Progenitor cell of endocrine pancreas (in vitro differentiated cells): Measurements from ENCODE around the gene SMPD3. TPM values are rescaled to one million over a fixed set of nuclear protein-coding genes. Genes with fewer than 3 reads are reported as not detected.

Experiments
- DNase-seq: peaks from one replicate; pipeline ENCODE4 v3.0.0; 2021; ENCODE audit warnings: low spot score; ENCODE audit not compliant: unreplicated experiment
- H3K27ac Mint-ChIP-seq: 2 replicates; pipeline ENCODE4 v1.8.0; 2021; ENCODE audit warnings: mild to moderate bottlenecking, moderate library complexity, mixed read lengths
- H3K27me3 Mint-ChIP-seq: 2 replicates; pipeline ENCODE4 v1.8.0; 2021; ENCODE audit warnings: mixed read lengths
- H3K36me3 Mint-ChIP-seq: 2 replicates; pipeline ENCODE4 v1.8.0; 2022; ENCODE audit warnings: mixed read lengths; ENCODE audit not compliant: insufficient read depth
- H3K4me1 Mint-ChIP-seq: 2 replicates; pipeline ENCODE4 v1.8.0; 2021; ENCODE audit warnings: low read depth, mixed read lengths
- H3K4me3 Mint-ChIP-seq: 2 replicates; pipeline ENCODE4 v1.8.0; 2021; ENCODE audit warnings: low read depth, mild to moderate bottlenecking, moderate library complexity, mixed read lengths
- H3K9me3 Mint-ChIP-seq: 2 replicates; pipeline ENCODE4 v1.8.0; 2021; ENCODE audit warnings: low read depth, mixed read lengths
- total RNA-seq: library from RNA; stranded (reverse); gene quantifications from 2 replicates; pipeline ENCODE4 v1.2.1, GENCODE V29; 2021
- TF ChIP-seq, protein P1 (sequence below): fragments of 200-600 bp; sonication (generic); IDR thresholded peaks from one replicate; pipeline ENCODE4 v1.5.0; 2021; ENCODE audit warnings: antibody characterized with exemption, mild to moderate bottlenecking; ENCODE audit not compliant: unreplicated experiment

The SMPD3 gene
- total RNA-seq, 1 donor from 2014 or later: 1.7 TPM

DNA sequence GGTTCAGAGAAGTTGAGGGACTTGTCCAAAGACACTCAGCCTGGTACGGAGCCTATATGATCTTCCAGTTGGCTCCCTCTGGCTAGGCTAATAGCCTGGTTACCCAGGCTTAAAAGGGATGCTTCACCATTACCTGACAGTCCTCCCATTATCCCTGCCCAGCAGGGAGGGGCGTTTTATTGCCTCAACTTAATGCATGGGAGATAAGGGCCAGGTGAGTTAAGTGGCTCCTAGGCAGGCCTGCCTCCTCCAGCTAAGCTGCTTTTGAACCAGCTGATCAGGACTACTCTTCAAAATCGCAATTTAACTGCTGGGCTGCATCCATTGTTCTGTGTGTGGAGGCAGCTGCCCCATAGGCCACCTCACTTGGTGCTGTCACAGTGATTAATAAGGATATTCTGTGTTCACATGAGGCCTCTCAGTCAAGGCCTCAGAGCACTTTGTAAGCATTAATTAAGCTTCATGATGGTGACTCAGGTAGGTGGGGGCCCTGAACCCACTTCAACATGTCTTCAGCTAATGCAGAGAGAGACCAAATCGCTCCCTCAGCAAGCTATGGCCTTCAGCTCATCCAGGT is 27.9 kb downstream of the SMPD3 start:
- no peaks in the 10 kb centered on the region for H3K36me3 Mint-ChIP-seq
- no peak for DNase-seq
- H3K4me1 Mint-ChIP-seq: peaks cover 12% of the 10 kb centered on the region
- H3K4me3 Mint-ChIP-seq: no peak overlapping the region
- no peaks in the 10 kb centered on the region for H3K27me3 Mint-ChIP-seq
- H3K27ac Mint-ChIP-seq: no peak overlapping the region
- TF ChIP-seq, protein P1, sequence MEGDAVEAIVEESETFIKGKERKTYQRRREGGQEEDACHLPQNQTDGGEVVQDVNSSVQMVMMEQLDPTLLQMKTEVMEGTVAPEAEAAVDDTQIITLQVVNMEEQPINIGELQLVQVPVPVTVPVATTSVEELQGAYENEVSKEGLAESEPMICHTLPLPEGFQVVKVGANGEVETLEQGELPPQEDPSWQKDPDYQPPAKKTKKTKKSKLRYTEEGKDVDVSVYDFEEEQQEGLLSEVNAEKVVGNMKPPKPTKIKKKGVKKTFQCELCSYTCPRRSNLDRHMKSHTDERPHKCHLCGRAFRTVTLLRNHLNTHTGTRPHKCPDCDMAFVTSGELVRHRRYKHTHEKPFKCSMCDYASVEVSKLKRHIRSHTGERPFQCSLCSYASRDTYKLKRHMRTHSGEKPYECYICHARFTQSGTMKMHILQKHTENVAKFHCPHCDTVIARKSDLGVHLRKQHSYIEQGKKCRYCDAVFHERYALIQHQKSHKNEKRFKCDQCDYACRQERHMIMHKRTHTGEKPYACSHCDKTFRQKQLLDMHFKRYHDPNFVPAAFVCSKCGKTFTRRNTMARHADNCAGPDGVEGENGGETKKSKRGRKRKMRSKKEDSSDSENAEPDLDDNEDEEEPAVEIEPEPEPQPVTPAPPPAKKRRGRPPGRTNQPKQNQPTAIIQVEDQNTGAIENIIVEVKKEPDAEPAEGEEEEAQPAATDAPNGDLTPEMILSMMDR: no peak
- no peaks in the 10 kb centered on the region for H3K9me3 Mint-ChIP-seq

DNA sequence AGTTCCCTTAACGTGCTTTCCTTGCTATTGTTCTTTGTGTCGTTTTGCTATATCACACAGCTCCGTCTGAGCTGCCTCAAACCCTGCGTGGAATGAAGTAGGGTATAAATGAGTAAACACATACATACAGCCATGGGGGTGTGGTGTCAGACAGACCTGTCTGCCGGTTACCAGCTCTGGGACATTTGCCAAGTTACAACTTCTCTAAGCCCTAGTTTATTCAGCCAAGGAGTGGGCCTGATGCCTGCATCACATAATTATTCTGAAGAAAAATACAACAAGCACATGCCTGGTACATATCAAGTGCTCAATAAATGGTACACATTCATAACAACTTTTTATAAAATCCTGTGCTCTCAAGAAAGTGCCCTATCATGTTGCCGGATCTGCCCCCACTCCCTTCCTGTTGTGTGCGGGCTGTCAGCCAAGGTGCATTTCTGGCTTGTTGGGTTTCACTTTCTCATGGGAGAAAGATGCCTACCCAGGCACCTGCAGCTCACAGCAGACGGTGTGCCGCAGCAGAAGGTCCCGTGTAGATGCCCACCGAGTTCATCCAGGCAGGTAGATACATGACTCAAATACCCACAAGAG is 30.5 kb downstream of the SMPD3 start:
- no peak for DNase-seq
- TF ChIP-seq, protein P1: no peak
- Mint-ChIP-seq H3K27ac (no peak overlapping the region), H3K4me1 (peaks cover 12% of the 10 kb centered on the region), H3K9me3 (no peaks in the 10 kb centered on the region), H3K27me3 (no peaks in the 10 kb centered on the region), H3K4me3 (no peak overlapping the region), H3K36me3 (no peaks in the 10 kb centered on the region)

DNA sequence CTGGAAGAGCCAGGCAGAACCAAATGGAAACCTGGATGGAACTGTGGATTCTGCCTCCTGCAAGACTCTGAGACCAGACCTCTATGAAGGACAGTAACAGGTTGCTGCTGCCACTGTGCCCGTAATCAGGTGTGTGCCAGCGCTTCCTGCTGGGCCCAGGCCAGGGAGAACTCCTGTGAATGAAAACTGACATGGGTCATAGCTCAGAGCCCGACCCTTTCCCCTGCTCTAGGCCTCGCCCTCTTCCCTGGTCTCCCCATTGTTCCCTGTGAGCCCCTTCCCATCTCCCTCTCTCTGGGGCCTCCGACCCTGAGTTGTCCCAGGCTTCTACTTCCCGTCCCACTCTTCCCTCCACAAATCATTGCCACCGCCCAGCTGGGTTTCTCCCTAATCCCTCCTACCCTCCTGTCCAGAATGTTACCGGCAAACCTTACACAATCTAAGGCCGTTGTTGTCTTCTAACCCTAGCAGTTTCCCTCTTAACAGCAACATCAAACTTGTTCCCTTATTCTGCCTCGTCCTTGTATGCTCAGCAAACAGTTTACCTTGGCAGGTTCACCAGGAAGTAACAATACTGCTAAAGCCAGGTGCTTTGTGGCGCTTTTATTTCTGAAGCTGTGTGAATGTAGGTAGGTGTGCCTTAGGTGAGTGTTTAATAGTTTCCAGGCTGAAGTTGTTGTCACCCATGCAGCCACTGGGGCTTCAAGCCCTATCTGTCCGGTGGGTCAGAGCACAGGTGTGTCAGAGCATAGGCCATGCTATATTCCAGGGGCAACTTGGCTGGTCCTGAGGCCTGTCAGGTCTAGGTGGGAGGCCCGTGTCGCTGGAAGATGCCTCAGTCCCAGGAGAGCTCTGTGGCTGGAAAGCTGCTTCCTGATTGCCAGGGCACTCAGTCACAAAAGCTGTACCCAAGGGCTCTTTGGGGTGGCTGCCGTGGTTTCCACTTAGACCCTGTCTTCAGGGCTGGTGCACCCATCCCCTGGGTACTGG is 32.0 kb downstream of the SMPD3 start:
- no peak for DNase-seq
- TF ChIP-seq, protein P1: no peak
- no peaks in the 10 kb centered on the region for H3K9me3 Mint-ChIP-seq
- H3K27ac Mint-ChIP-seq: peak overlapping the region; percentile 88
- no peaks in the 10 kb centered on the region for H3K36me3 Mint-ChIP-seq
- peaks cover 3% of the 10 kb centered on the region for H3K27me3 Mint-ChIP-seq
- no peak overlapping the region for H3K4me3 Mint-ChIP-seq
- peaks cover 12% of the 10 kb centered on the region for H3K4me1 Mint-ChIP-seq

DNA sequence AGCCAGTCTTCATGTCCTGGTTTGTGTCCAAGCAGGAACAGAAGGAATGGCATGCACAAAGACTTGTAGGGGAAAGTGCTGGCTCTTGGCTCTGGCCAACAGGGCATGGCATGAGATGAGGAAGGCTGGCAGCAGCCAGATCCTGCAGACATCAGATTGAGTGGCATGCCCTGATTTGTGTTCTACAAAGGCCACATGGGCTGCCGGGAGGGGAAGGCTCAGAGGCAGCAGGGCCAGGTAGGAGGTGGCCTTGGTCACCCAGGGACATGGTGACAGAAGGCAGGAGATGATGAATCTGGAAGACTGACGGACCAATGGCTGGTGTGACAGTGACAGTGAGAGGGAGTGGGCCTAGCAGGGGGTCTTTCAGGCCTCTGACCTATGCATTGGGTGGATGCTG is 33.7 kb downstream of the SMPD3 start:
- TF ChIP-seq, protein P1: no peak
- Mint-ChIP-seq H3K36me3 (no peaks in the 10 kb centered on the region), H3K4me3 (no peak overlapping the region), H3K27ac (no peak overlapping the region), H3K27me3 (peaks cover 5% of the 10 kb centered on the region), H3K9me3 (no peaks in the 10 kb centered on the region), H3K4me1 (peaks cover 12% of the 10 kb centered on the region)
- no peak for DNase-seq

DNA sequence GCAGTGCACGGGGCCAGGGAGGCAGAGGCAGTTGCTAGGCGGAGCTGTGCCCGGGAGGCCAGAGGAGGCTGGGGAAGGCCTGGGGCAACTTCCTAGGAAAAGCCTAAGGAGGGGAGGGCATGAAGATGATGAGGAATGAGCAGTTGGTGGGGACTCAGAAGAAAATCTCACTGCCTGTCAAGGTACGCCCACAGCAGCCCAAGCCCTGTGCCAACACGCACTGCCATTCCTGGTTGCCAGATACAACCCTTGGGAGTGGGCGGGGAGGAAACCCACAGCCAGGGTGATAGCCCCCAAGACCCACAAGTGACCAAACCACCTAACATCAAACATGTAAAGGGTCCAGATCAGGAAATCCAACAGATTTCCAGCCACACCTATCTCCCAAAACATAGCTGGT is 36.2 kb downstream of the SMPD3 start:
- TF ChIP-seq, protein P1: no peak
- Mint-ChIP-seq H3K27ac (no peak overlapping the region), H3K27me3 (peaks cover 5% of the 10 kb centered on the region), H3K9me3 (no peaks in the 10 kb centered on the region), H3K4me1 (peaks cover 10% of the 10 kb centered on the region), H3K4me3 (no peak overlapping the region), H3K36me3 (no peaks in the 10 kb centered on the region)
- no peak for DNase-seq
